HepG2 (cell line): ENCODE data around the gene USP11. TPM values are rescaled to one million over a fixed set of nuclear protein-coding genes. Genes with fewer than 3 reads are reported as not detected.

Experiments used
- ASH2L ChIP-seq: fragments of 300-600, 200-600 bp; sonication (generic); IDR thresholded peaks from 2 replicates; pipeline ENCODE4 v1.7.0; 2017; ENCODE audit warnings: low read depth, mild to moderate bottlenecking, moderate library complexity, mixed read lengths, low read length; ENCODE audit not compliant: insufficient read length
- GATAD1 ChIP-seq: IDR thresholded peaks from 2 replicates; pipeline ENCODE4 v1.6.1; 2016; ENCODE audit warnings: missing genetic modification reagents, missing compliant biosample characterization
- HOXA3 ChIP-seq: sonication (generic); formaldehyde crosslinking; IDR thresholded peaks from 2 replicates; pipeline ENCODE4 v1.5.0; 2020; ENCODE audit warnings: missing genetic modification reagents
- IRF2 ChIP-seq: IDR thresholded peaks from 2 replicates; pipeline ENCODE4 v1.6.1; 2018; ENCODE audit warnings: missing genetic modification reagents, missing compliant biosample characterization
- NFKB2 ChIP-seq: sonication (generic); formaldehyde crosslinking; IDR thresholded peaks from 2 replicates; pipeline ENCODE4 v1.4.0; 2020; ENCODE audit warnings: missing genetic modification reagents, borderline replicate concordance
- TBX2 ChIP-seq: sonication (generic); formaldehyde crosslinking; IDR thresholded peaks from 2 replicates; pipeline ENCODE4 v1.5.0; 2020; ENCODE audit warnings: missing genetic modification reagents, mild to moderate bottlenecking, borderline replicate concordance
- ZNF329 ChIP-seq: sonication (generic); formaldehyde crosslinking; IDR thresholded peaks from 2 replicates; pipeline ENCODE4 v1.9.0; 2021; ENCODE audit warnings: low read depth, mild to moderate bottlenecking, missing genetic modification reagents
- ZNF781 ChIP-seq: sonication (generic); formaldehyde crosslinking; IDR thresholded peaks from 2 replicates; pipeline ENCODE4 v1.5.1; 2020; ENCODE audit warnings: borderline replicate concordance, mild to moderate bottlenecking, missing genetic modification reagents; ENCODE audit errors: not compliant biosample characterization
- polyA plus RNA-seq, 8 experiments: library from polyadenylated mRNA; depleted of rRNA in 3 of 8; stranded (reverse) in 7 of 8; unstranded in 1 of 8; fragments of >200 nt; fragmentation: Illumina TruSeq in 4 of 8; extraction: Trizol in 4 of 8; gene quantifications; 2 replicates each; pipeline versions ENCODE4 v1.2.1 to v1.2.3, GENCODE V29; 2011 to 2016; ENCODE audit warnings: low read depth in 4 of 8, missing spikeins in 1 of 8, mixed read lengths in 1 of 8; ENCODE audit not compliant: insufficient read depth in 1 of 8
- total RNA-seq, 5 experiments: library from RNA; depleted of rRNA; stranded (reverse); fragments of >200 nt; fragmentation: Illumina TruSeq; extraction: Trizol; gene quantifications; 2 replicates each; pipeline ENCODE4 v1.2.3, GENCODE V29; 2016; ENCODE audit warnings: low read depth in 1 of 5
- TF ChIP-seq, protein P1 (sequence below), 2 experiments: sonication (generic) in 1 of 2; formaldehyde crosslinking in 1 of 2; IDR thresholded peaks; 2 replicates each; pipeline versions ENCODE4 v1.4.0 to v1.6.1; 2018 to 2020; ENCODE audit warnings: missing genetic modification reagents in 2 of 2, borderline replicate concordance in 1 of 2, low read depth in 1 of 2, mild to moderate bottlenecking in 1 of 2, missing biosample characterization in 1 of 2
- TF ChIP-seq, protein P2 (sequence below): sonication (generic); formaldehyde crosslinking; IDR thresholded peaks from one replicate; pipeline ENCODE4 v1.5.1; 2020; ENCODE audit warnings: mild to moderate bottlenecking, missing genetic modification reagents; ENCODE audit errors: not compliant biosample characterization
- TF ChIP-seq, protein P3 (sequence below): sonication (generic); formaldehyde crosslinking; IDR thresholded peaks from 2 replicates; pipeline ENCODE4 v1.8.1; 2023; ENCODE audit warnings: mild to moderate bottlenecking, inconsistent platforms, moderate library complexity, missing genetic modification reagents, borderline replicate concordance
- TF ChIP-seq, protein P4 (sequence below): sonication (generic); formaldehyde crosslinking; IDR thresholded peaks from 2 replicates; pipeline ENCODE4 v1.9.0; 2022; ENCODE audit warnings: missing genetic modification reagents, mild to moderate bottlenecking, borderline replicate concordance

The USP11 gene
- total and polyA plus RNA-seq, 2 of the 13 experiments (the other 11 are each of a cell fraction or from before 2014, with no cell fraction given) = 23.8 to 31.7 TPM

DNA sequence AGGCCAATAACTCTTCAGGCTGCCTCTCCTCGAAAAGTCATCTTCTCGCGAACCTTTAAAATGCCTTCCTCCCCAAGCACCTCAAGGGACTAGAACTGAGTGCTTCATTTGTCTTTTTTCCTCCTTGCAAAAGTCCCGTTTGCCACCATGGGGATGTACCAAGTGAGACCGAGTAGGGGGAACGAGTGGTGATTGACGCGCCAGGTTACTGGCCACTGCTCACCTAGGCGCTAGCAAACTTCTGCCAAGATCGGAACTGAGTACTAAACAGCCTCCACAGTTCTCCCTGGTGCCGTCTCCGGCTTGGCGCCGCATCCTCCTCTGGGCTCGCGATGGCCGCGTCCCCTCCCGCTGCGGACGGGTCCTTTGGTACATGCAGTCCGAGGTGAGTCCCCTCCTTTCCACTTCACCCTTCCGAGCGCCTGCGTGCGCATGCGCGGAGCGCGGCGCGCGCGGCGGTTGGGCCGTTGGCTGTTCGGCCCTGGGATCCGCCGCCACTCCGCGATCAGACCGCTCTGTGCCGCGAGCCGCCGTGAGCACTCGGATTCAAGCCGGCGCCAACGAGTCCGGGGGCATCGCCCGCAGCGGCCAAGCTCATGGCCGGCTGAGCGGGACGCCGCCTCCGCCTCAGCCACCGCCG lies 14.4 kb upstream of the USP11 start, which contains the start of gene CDK16 (continued):
- TF ChIP-seq, protein P1, sequence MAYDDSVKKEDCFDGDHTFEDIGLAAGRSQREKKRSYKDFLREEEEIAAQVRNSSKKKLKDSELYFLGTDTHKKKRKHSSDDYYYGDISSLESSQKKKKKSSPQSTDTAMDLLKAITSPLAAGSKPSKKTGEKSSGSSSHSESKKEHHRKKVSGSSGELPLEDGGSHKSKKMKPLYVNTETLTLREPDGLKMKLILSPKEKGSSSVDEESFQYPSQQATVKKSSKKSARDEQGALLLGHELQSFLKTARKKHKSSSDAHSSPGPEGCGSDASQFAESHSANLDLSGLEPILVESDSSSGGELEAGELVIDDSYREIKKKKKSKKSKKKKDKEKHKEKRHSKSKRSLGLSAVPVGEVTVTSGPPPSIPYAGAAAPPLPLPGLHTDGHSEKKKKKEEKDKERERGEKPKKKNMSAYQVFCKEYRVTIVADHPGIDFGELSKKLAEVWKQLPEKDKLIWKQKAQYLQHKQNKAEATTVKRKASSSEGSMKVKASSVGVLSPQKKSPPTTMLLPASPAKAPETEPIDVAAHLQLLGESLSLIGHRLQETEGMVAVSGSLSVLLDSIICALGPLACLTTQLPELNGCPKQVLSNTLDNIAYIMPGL (CRISPR knock-in tag; IDR thresholded peaks at IDR 0.05; ENCODE audit: borderline replicate concordance in 1 of 2, low read depth in 1 of 2) = 0 out of 4 replicates have a peak, but pooled peaks of 1 of the 2 experiments have one; percentile 68
- peak; percentile 21 for TF ChIP-seq ZNF781 (CRISPR knock-in tag)
- TF ChIP-seq, protein P2, sequence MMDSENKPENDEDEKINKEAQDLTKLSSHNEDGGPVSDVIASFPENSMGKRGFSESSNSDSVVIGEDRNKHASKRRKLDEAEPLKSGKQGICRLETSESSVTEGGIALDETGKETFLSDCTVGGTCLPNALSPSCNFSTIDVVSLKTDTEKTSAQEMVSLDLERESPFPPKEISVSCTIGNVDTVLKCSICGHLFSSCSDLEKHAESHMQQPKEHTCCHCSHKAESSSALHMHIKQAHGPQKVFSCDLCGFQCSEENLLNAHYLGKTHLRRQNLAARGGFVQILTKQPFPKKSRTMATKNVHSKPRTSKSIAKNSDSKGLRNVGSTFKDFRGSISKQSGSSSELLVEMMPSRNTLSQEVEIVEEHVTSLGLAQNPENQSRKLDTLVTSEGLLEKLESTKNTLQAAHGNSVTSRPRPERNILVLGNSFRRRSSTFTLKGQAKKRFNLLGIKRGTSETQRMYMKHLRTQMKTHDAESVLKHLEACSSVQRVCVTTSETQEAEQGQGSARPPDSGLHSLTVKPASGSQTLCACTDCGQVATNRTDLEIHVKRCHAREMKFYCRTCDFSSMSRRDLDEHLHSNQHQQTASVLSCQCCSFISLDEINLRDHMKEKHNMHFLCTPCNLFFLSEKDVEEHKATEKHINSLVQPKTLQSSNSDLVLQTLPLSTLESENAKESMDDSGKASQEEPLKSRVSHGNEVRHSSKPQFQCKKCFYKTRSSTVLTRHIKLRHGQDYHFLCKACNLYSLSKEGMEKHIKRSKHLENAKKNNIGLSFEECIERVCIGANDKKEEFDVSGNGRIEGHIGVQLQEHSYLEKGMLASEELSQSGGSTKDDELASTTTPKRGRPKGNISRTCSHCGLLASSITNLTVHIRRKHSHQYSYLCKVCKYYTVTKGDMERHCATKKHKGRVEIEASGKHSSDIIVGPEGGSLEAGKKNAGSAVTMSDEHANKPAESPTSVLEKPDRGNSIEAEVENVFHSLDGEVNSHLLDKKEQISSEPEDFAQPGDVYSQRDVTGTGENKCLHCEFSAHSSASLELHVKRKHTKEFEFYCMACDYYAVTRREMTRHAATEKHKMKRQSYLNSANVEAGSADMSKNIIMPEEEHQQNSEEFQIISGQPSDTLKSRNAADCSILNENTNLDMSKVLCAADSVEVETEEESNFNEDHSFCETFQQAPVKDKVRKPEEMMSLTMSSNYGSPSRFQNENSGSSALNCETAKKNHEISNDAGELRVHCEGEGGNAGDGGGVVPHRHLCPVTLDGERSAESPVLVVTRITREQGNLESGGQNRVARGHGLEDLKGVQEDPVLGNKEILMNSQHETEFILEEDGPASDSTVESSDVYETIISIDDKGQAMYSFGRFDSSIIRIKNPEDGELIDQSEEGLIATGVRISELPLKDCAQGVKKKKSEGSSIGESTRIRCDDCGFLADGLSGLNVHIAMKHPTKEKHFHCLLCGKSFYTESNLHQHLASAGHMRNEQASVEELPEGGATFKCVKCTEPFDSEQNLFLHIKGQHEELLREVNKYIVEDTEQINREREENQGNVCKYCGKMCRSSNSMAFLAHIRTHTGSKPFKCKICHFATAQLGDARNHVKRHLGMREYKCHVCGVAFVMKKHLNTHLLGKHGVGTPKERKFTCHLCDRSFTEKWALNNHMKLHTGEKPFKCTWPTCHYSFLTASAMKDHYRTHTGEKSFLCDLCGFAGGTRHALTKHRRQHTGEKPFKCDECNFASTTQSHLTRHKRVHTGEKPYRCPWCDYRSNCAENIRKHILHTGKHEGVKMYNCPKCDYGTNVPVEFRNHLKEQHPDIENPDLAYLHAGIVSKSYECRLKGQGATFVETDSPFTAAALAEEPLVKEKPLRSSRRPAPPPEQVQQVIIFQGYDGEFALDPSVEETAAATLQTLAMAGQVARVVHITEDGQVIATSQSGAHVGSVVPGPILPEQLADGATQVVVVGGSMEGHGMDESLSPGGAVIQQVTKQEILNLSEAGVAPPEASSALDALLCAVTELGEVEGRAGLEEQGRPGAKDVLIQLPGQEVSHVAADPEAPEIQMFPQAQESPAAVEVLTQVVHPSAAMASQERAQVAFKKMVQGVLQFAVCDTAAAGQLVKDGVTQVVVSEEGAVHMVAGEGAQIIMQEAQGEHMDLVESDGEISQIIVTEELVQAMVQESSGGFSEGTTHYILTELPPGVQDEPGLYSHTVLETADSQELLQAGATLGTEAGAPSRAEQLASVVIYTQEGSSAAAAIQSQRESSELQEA = no peak
- TF ChIP-seq GATAD1 (CRISPR knock-in tag) = peak; percentile 61; the same call in 1 of the 2 replicates
- TF ChIP-seq, protein P3, sequence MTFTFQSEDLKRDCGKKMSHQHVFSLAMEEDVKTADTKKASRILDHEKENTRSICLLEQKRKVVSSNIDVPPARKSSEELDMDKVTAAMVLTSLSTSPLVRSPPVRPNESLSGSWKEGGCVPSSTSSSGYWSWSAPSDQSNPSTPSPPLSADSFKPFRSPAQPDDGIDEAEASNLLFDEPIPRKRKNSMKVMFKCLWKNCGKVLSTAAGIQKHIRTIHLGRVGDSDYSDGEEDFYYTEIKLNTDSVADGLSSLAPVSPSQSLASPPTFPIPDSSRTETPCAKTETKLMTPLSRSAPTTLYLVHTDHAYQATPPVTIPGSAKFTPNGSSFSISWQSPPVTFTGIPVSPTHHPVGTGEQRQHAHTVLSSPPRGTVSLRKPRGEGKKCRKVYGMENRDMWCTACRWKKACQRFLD (CRISPR knock-in tag) = no peak
- TF ChIP-seq ZNF329 (CRISPR knock-in tag) = 0 out of 2 replicates have a peak, but pooled peaks have one; percentile 56
- TF ChIP-seq HOXA3 (CRISPR knock-in tag) = peak; percentile 38; the same call in 1 of the 2 replicates
- no peak for TF ChIP-seq IRF2 (CRISPR knock-in tag)
- TF ChIP-seq, protein P4, sequence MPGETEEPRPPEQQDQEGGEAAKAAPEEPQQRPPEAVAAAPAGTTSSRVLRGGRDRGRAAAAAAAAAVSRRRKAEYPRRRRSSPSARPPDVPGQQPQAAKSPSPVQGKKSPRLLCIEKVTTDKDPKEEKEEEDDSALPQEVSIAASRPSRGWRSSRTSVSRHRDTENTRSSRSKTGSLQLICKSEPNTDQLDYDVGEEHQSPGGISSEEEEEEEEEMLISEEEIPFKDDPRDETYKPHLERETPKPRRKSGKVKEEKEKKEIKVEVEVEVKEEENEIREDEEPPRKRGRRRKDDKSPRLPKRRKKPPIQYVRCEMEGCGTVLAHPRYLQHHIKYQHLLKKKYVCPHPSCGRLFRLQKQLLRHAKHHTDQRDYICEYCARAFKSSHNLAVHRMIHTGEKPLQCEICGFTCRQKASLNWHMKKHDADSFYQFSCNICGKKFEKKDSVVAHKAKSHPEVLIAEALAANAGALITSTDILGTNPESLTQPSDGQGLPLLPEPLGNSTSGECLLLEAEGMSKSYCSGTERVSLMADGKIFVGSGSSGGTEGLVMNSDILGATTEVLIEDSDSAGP (CRISPR knock-in tag) = peak; percentile 45; the same call in 1 of the 2 replicates
- TF ChIP-seq TBX2 (CRISPR knock-in tag) = peak; percentile 43; the same call in 1 of the 2 replicates
- TF ChIP-seq ASH2L = peak; percentile 52
- peak; percentile 47; the same call in 1 of the 2 replicates for TF ChIP-seq NFKB2
